Suprapubic skin (tissue), 4 donors: ENCODE results near the gene UQCC5.

Experiments used
- CTCF ChIP-seq, 2 donors: fragments of 200-600 bp in 1 of 2; fragments of 450-650 bp in 1 of 2; sonication (generic) in 1 of 2; IDR thresholded peaks; one replicate each; pipeline ENCODE4 v1.5.1; 2016 to 2019; ENCODE audit warnings: antibody characterized with exemption in 2 of 2, mild to moderate bottlenecking in 1 of 2, moderate library complexity in 1 of 2
- POLR2A ChIP-seq, 2 donors: fragments of 450-650 bp; IDR thresholded peaks; one replicate each; pipeline ENCODE4 v1.6.1; 2017; ENCODE audit warnings: antibody characterized with exemption in 2 of 2, mild to moderate bottlenecking in 2 of 2, moderate library complexity in 2 of 2
- POLR2AphosphoS5 ChIP-seq, 3 donors: sonication (generic); formaldehyde crosslinking; IDR thresholded peaks; one replicate each; pipeline ENCODE4 v1.6.1; 2017; ENCODE audit warnings: antibody characterized with exemption in 3 of 3

GRCh38 chr3:52487788-52488691 is 48.4 kb upstream of the UQCC5 start:
- no peak for TF ChIP-seq POLR2A (IDR thresholded peaks at IDR 0.05)
- no peak for TF ChIP-seq CTCF (IDR thresholded peaks at IDR 0.05)
- TF ChIP-seq POLR2AphosphoS5 (IDR thresholded peaks at IDR 0.05): no peak
